PC-9 (cell line): ENCODE results near the gene IGDCC3. TPM values are rescaled to one million over a fixed set of nuclear protein-coding genes. Genes with fewer than 3 reads are reported as not detected.

Experiments
- BruUV-seq: library from RNA; stranded (reverse); fragments of 400-500 nt; replicated peaks from 2 replicates; lab custom pipeline; 2021; lab: Mats Ljungman, UMichigan
- CTCF ChIA-PET: fragments of 300-600 bp; sonication (Branson Sonifier 250); formaldehyde crosslinking; loops from one replicate; lab custom pipeline; 2022; ENCODE audit warnings: antibody characterized with exemption; lab: Charles Lee
- POLR2A ChIA-PET: fragments of 300-600 bp; sonication (Branson Sonifier 250); formaldehyde crosslinking; loops from one replicate; lab custom pipeline; 2022; ENCODE audit warnings: antibody characterized with exemption; ENCODE audit not compliant: unreplicated experiment; lab: Charles Lee
- DNase-seq, 2 experiments: peaks; one replicate each; pipeline versions ENCODE4 v3.0.0 to v3.0.0-alpha.2; 2015 to 2022; ENCODE audit warnings: mixed read lengths in 1 of 2
- H2AFZ ChIP-seq: fragments of 200-600 bp; sonication (generic); 2 replicates; pipeline ENCODE4 v1.8.1; 2017; ENCODE audit warnings: antibody characterized with exemption
- H3F3A ChIP-seq: fragments of 200-600 bp; sonication (generic); 2 replicates; pipeline ENCODE4 v1.8.1; 2017; ENCODE audit warnings: antibody characterized with exemption, mild to moderate bottlenecking, low read depth; ENCODE audit not compliant: insufficient read depth
- H3K27ac ChIP-seq: fragments of 200-600 bp; sonication (generic); 2 replicates; pipeline ENCODE4 v1.6.1; 2016; ENCODE audit warnings: mixed run types
- H3K27me3 ChIP-seq: fragments of 200-600 bp; sonication (generic); 2 replicates; pipeline ENCODE4 v1.6.1; 2016; ENCODE audit warnings: low read depth, mixed run types; ENCODE audit not compliant: insufficient read depth
- H3K36me3 ChIP-seq: fragments of 200-600 bp; sonication (generic); 2 replicates; pipeline ENCODE4 v1.6.1; 2016; ENCODE audit warnings: low read depth, mixed run types
- H3K4me1 ChIP-seq: fragments of 200-600 bp; sonication (generic); replicated peaks from 2 replicates; pipeline ENCODE4 v1.6.1; 2016; ENCODE audit warnings: mixed run types; ENCODE audit not compliant: insufficient read depth
- H3K4me2 ChIP-seq: fragments of 200-600 bp; sonication (generic); 2 replicates; pipeline ENCODE4 v1.6.1; 2017; ENCODE audit warnings: mixed run types
- H3K4me3 ChIP-seq: fragments of 200-600 bp; sonication (generic); 2 replicates; pipeline ENCODE4 v1.6.1; 2016; ENCODE audit warnings: mixed run types
- H3K79me2 ChIP-seq: fragments of 200-600 bp; sonication (generic); 2 replicates; pipeline ENCODE4 v1.6.1; 2017; ENCODE audit warnings: low read depth, mixed run types
- H3K9me2 ChIP-seq: fragments of 200-600 bp; sonication (generic); 2 replicates; pipeline ENCODE4 v1.8.1; 2017; ENCODE audit warnings: mild to moderate bottlenecking; ENCODE audit not compliant: insufficient read depth
- H3K9me3 ChIP-seq: fragments of 200-600 bp; sonication (generic); 2 replicates; pipeline ENCODE4 v1.8.1; 2016; ENCODE audit warnings: low read depth; ENCODE audit not compliant: insufficient read depth
- H4K20me1 ChIP-seq: fragments of 200-600 bp; sonication (generic); 2 replicates; pipeline ENCODE4 v1.8.1; 2017; ENCODE audit not compliant: insufficient read depth
- CTCF ChIP-seq: fragments of 200-600 bp; sonication (generic); conservative IDR thresholded peaks from 2 replicates; pipeline ENCODE4 v1.6.1; 2017; ENCODE audit warnings: mixed run types, antibody characterized with exemption, mild to moderate bottlenecking, moderate library complexity
- EZH2 ChIP-seq: fragments of 200-600 bp; sonication (generic); IDR thresholded peaks from 2 replicates; pipeline ENCODE4 v1.8.0; 2017; ENCODE audit warnings: antibody characterized with exemption, low read depth
- intact Hi-C: fragments of 100-400 bp; cut with micrococcal nuclease; formaldehyde crosslinking; loops from one replicate; pipeline ENCODE4 v1.10.0; 2022; ENCODE audit not compliant: unreplicated experiment
- total RNA-seq: library from RNA; stranded (reverse); gene quantifications from 2 replicates; pipeline ENCODE4 v1.2.3, GENCODE V29; 2021

The IGDCC3 gene
- total RNA-seq, 1 experiment from 2014 or later, result 0.22 TPM

GRCh38 chr15:65410036-65410435 lies 32.2 kb upstream of the IGDCC3 start:
- Histone ChIP-seq H3K9me2 (no peaks in the 10 kb centered on the region), H3F3A (no peaks in the 10 kb centered on the region), H3K4me3 (no peak overlapping the region), H3K36me3 (no peaks in the 10 kb centered on the region), H3K79me2 (no peaks in the 10 kb centered on the region), H3K4me1 (no peaks in the 10 kb centered on the region), H3K27ac (no peak overlapping the region), H3K9me3 (no peaks in the 10 kb centered on the region), H2AFZ (no peak overlapping the region), H3K27me3 (no peaks in the 10 kb centered on the region), H4K20me1 (no peaks in the 10 kb centered on the region), H3K4me2 (no peak overlapping the region)
- TF ChIP-seq EZH2 (no peak), CTCF (no peak)
- intact Hi-C loops, result no loop called here
- CTCF ChIA-PET, result no interaction called here
- no peak for DNase-seq
- no TSS peak for BruUV-seq
- POLR2A ChIA-PET, result interaction anchor here (0.7 kb wide), 1 partner anchor 444 kb away, joined by 4 read pairs; no protein-coding TSS in a partner anchor

GRCh38 chr15:65409036-65409631 lies 31.3 kb upstream of the IGDCC3 start:
- Histone ChIP-seq H3K4me1 (no peaks in the 10 kb centered on the region), H3K79me2 (no peaks in the 10 kb centered on the region), H3K27ac (no peak overlapping the region), H3K27me3 (no peaks in the 10 kb centered on the region), H3K36me3 (no peaks in the 10 kb centered on the region), H3K4me3 (no peak overlapping the region), H2AFZ (no peak overlapping the region), H3F3A (no peaks in the 10 kb centered on the region), H3K9me2 (no peaks in the 10 kb centered on the region), H4K20me1 (no peaks in the 10 kb centered on the region), H3K9me3 (no peaks in the 10 kb centered on the region), H3K4me2 (no peak overlapping the region)
- POLR2A ChIA-PET, result interaction anchor here (0.7 kb wide), 1 partner anchor 443 kb away, joined by 4 read pairs; no protein-coding TSS in a partner anchor
- DNase-seq, result no peak
- intact Hi-C loops, result loop anchor here (10.0 kb wide), 1 partner anchor 426 kb away; no protein-coding TSS in a partner anchor
- no TSS peak for BruUV-seq
- CTCF ChIA-PET, result no interaction called here
- TF ChIP-seq CTCF (no peak), EZH2 (no peak)

- H3K9me2 ChIP-seq, result no peaks in the 10 kb centered on the region
- H3F3A ChIP-seq, result no peaks in the 10 kb centered on the region
- POLR2A ChIA-PET, result no interaction called here
- H3K4me3 ChIP-seq, result no peak overlapping the region
- no peak for TF ChIP-seq CTCF
- TF ChIP-seq EZH2, result no peak
- DNase-seq, result no peak
- H3K79me2 ChIP-seq, result no peaks in the 10 kb centered on the region
- intact Hi-C loops, result loop anchor here (10.0 kb wide), 1 partner anchor 426 kb away; no protein-coding TSS in a partner anchor
- CTCF ChIA-PET, result no interaction called here
- H3K4me1 ChIP-seq, result no peaks in the 10 kb centered on the region
- no peak overlapping the region for H3K27ac ChIP-seq
- H3K36me3 ChIP-seq, result no peaks in the 10 kb centered on the region
- no peak overlapping the region for H2AFZ ChIP-seq
- no TSS peak for BruUV-seq
- H3K27me3 ChIP-seq, result no peaks in the 10 kb centered on the region
- no peaks in the 10 kb centered on the region for H3K9me3 ChIP-seq
- no peak overlapping the region for H3K4me2 ChIP-seq
- H4K20me1 ChIP-seq, result no peaks in the 10 kb centered on the region
Measured at GRCh38 chr15:65408324-65409035, 30.7 kb upstream of the IGDCC3 start.
